ENCODE results near the gene ABCG1. TPM values are rescaled to one million over a fixed set of nuclear protein-coding genes. Genes with fewer than 3 reads are reported as not detected.

ABCG1 gene
- total and polyA plus RNA-seq, 2 donors (not counting 1 experiment from before 2014, with no cell fraction given), result under 0.01 to 0.12 TPM

- Histone ChIP-seq H3K9me3 (ENCODE audit: control insufficient read depth, insufficient read depth, low read depth, low read length) (no peaks in the 10 kb centered on the region), H3K9ac (ENCODE audit: insufficient read depth, low read length) (no peak overlapping the region), H3K4me1 (ENCODE audit: control insufficient read depth, extremely low read depth, insufficient read depth, low read length) (no peaks in the 10 kb centered on the region), H3K36me3 (ENCODE audit: control insufficient read depth, insufficient read depth, low read length) (no peaks in the 10 kb centered on the region), H4K20me1 (ENCODE audit: control insufficient read depth, extremely low read depth, insufficient read depth, low read length) (no peaks in the 10 kb centered on the region), H3K79me2 (ENCODE audit: control insufficient read depth, insufficient read depth, low read length) (no peaks in the 10 kb centered on the region), H3K4me3 (replicated peaks in 1 of 4; ENCODE audit: control extremely low read depth in 1 of 4, insufficient read depth in 1 of 4, low read depth in 3 of 4, low read length in 4 of 4) (no peak overlapping the region), H2AFZ (ENCODE audit: low read length) (no peak overlapping the region), H3K27ac (ENCODE audit: insufficient read depth, low read length) (no peak overlapping the region), H3K27me3 (ENCODE audit: control insufficient read depth, insufficient read depth, low read length) (no peaks in the 10 kb centered on the region), H3K4me2 (ENCODE audit: extremely low read depth, insufficient read depth, low read length) (no peak overlapping the region)
- TF ChIP-seq, protein P1, sequence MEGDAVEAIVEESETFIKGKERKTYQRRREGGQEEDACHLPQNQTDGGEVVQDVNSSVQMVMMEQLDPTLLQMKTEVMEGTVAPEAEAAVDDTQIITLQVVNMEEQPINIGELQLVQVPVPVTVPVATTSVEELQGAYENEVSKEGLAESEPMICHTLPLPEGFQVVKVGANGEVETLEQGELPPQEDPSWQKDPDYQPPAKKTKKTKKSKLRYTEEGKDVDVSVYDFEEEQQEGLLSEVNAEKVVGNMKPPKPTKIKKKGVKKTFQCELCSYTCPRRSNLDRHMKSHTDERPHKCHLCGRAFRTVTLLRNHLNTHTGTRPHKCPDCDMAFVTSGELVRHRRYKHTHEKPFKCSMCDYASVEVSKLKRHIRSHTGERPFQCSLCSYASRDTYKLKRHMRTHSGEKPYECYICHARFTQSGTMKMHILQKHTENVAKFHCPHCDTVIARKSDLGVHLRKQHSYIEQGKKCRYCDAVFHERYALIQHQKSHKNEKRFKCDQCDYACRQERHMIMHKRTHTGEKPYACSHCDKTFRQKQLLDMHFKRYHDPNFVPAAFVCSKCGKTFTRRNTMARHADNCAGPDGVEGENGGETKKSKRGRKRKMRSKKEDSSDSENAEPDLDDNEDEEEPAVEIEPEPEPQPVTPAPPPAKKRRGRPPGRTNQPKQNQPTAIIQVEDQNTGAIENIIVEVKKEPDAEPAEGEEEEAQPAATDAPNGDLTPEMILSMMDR (conservative IDR thresholded peaks at IDR 0.05 in 1 of 2, IDR thresholded peaks at IDR 0.05 in 1 of 2; ENCODE audit: low read depth in 1 of 2, low read length in 2 of 2), result no peak
- TF ChIP-seq EZH2 (IDR thresholded peaks at IDR 0.05; ENCODE audit: low read length, missing control alignments), result no peak
- DNase-seq (ENCODE audit: low read depth in 2 of 2), result no peak
These were observed 125.1 kb downstream of the ABCG1 start for GRCh38 chr21:42343963-42344510.

- DNase-seq (ENCODE audit: low read depth in 2 of 2), result no peak
These were observed 125.7 kb downstream of the ABCG1 start for GRCh38 chr21:42344631-42345030.

GRCh38 chr21:42346441-42346840 is 127.5 kb downstream of the ABCG1 start:
- Histone ChIP-seq H3K27ac (ENCODE audit: insufficient read depth, low read length) (no peak overlapping the region), H2AFZ (ENCODE audit: low read length) (no peak overlapping the region), H3K9me3 (ENCODE audit: control insufficient read depth, insufficient read depth, low read depth, low read length) (no peaks in the 10 kb centered on the region), H3K36me3 (ENCODE audit: control insufficient read depth, insufficient read depth, low read length) (no peaks in the 10 kb centered on the region), H3K4me2 (ENCODE audit: extremely low read depth, insufficient read depth, low read length) (no peak overlapping the region), H3K4me3 (replicated peaks in 1 of 4; ENCODE audit: control extremely low read depth in 1 of 4, insufficient read depth in 1 of 4, low read depth in 3 of 4, low read length in 4 of 4) (no peak overlapping the region), H4K20me1 (ENCODE audit: control insufficient read depth, extremely low read depth, insufficient read depth, low read length) (no peaks in the 10 kb centered on the region), H3K79me2 (ENCODE audit: control insufficient read depth, insufficient read depth, low read length) (no peaks in the 10 kb centered on the region), H3K9ac (ENCODE audit: insufficient read depth, low read length) (no peak overlapping the region), H3K27me3 (ENCODE audit: control insufficient read depth, insufficient read depth, low read length) (no peaks in the 10 kb centered on the region), H3K4me1 (ENCODE audit: control insufficient read depth, extremely low read depth, insufficient read depth, low read length) (no peaks in the 10 kb centered on the region)
- TF ChIP-seq EZH2 (IDR thresholded peaks at IDR 0.05; ENCODE audit: low read length, missing control alignments), result no peak
- TF ChIP-seq, protein P1 (conservative IDR thresholded peaks at IDR 0.05 in 1 of 2, IDR thresholded peaks at IDR 0.05 in 1 of 2; ENCODE audit: low read depth in 1 of 2, low read length in 2 of 2), result no peak
- no peak for DNase-seq (ENCODE audit: low read depth in 2 of 2)

More at GRCh38 chr21:42344631-42345030, 125.7 kb downstream of the ABCG1 start:
- no peaks in the 10 kb centered on the region for H3K36me3 ChIP-seq (ENCODE audit: control insufficient read depth, insufficient read depth, low read length)
- H3K9ac ChIP-seq (ENCODE audit: insufficient read depth, low read length), result no peak overlapping the region
- no peak for TF ChIP-seq EZH2 (IDR thresholded peaks at IDR 0.05; ENCODE audit: low read length, missing control alignments)
- TF ChIP-seq, protein P1 (conservative IDR thresholded peaks at IDR 0.05 in 1 of 2, IDR thresholded peaks at IDR 0.05 in 1 of 2; ENCODE audit: low read depth in 1 of 2, low read length in 2 of 2), result no peak
- no peaks in the 10 kb centered on the region for H3K9me3 ChIP-seq (ENCODE audit: control insufficient read depth, insufficient read depth, low read depth, low read length)
- H4K20me1 ChIP-seq (ENCODE audit: control insufficient read depth, extremely low read depth, insufficient read depth, low read length), result no peaks in the 10 kb centered on the region
- no peaks in the 10 kb centered on the region for H3K27me3 ChIP-seq (ENCODE audit: control insufficient read depth, insufficient read depth, low read length)
- H3K4me3 ChIP-seq (replicated peaks in 1 of 4; ENCODE audit: control extremely low read depth in 1 of 4, insufficient read depth in 1 of 4, low read depth in 3 of 4, low read length in 4 of 4), result no peak overlapping the region
- no peaks in the 10 kb centered on the region for H3K79me2 ChIP-seq (ENCODE audit: control insufficient read depth, insufficient read depth, low read length)
- no peak overlapping the region for H3K4me2 ChIP-seq (ENCODE audit: extremely low read depth, insufficient read depth, low read length)
- H3K27ac ChIP-seq (ENCODE audit: insufficient read depth, low read length), result no peak overlapping the region
- H2AFZ ChIP-seq (ENCODE audit: low read length), result no peak overlapping the region
- no peaks in the 10 kb centered on the region for H3K4me1 ChIP-seq (ENCODE audit: control insufficient read depth, extremely low read depth, insufficient read depth, low read length)

Other genes starting within 250 kb of the ABCG1 start
- 5.6 and 8.9 TPM in 2 replicates for gene ZBTB21, start 208.8 kb upstream of the ABCG1 start, total RNA-seq
- 9.1 and 12.2 TPM in 2 replicates for gene ZBTB21, start 208.8 kb upstream of the ABCG1 start, polyA plus RNA-seq
- not detected in 2 replicates for gene UMODL1, start 147.8 kb upstream of the ABCG1 start, total RNA-seq
- gene UMODL1, start 147.8 kb upstream of the ABCG1 start, polyA plus RNA-seq, result not detected in 2 replicates
- not detected in 2 replicates for gene TFF3, start 96.3 kb downstream of the ABCG1 start, total RNA-seq
- not detected in 2 replicates for gene TFF3, start 96.3 kb downstream of the ABCG1 start, polyA plus RNA-seq
- gene TFF2, start 131.9 kb downstream of the ABCG1 start, total RNA-seq, result not detected in 2 replicates
- not detected in 2 replicates for gene TFF2, start 131.9 kb downstream of the ABCG1 start, polyA plus RNA-seq
- gene TFF1, start 147.4 kb downstream of the ABCG1 start, total RNA-seq, result not detected in 2 replicates
- not detected in 2 replicates for gene TFF1, start 147.4 kb downstream of the ABCG1 start, polyA plus RNA-seq
- gene TMPRSS3, start 176.9 kb downstream of the ABCG1 start, total RNA-seq, result not detected in 2 replicates
- gene TMPRSS3, start 176.9 kb downstream of the ABCG1 start, polyA plus RNA-seq, result not detected in 2 replicates
- gene UBASH3A, start 184.8 kb downstream of the ABCG1 start, total RNA-seq, result not detected in 2 replicates
- gene UBASH3A, start 184.8 kb downstream of the ABCG1 start, polyA plus RNA-seq, result not detected in 2 replicates